Measurements from ENCODE around the gene C6orf132.
"Not testable (repeated sequence)": the region's sequence is repeated elsewhere in the genome, so short reads cannot be mapped to it uniquely, and the experiment has no call there.

Gene C6orf132

DNA sequence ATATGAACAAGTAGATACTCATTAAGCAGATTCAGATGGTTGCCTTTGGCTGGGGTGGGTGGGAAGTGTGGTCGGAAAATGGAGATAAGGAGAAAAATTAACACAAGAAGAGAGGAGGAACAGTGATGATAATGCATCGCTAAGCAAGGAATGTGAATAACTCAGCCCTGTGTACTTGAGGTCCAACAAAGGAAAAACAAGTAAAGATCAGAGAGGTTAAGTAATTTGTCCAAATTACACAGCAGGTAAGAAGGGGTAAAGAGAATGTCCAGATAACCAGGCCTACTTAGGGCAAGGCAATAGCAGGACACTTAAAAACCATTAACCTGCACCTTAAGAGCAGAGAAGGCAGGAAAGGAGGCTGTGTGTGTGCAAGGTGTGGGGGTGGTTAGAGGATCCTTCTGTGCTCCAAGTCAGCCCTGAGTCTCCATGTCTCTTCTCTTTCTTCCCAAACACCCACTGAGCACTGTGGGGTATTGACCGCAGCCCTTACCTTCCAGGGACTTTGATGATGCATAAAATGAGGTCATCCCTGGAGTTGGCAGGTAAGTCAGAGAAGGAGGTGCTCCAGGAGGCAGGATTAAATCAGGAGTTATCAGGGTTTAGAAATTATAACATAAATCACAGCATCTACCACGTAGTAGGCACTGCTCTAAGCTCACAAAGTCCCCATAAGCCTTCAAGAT, 10.3 kb upstream of the C6orf132 start:
- H3K36me3 Mint-ChIP-seq, CTCF ChIA-PET, DNase-seq: not testable (repeated sequence)

DNA sequence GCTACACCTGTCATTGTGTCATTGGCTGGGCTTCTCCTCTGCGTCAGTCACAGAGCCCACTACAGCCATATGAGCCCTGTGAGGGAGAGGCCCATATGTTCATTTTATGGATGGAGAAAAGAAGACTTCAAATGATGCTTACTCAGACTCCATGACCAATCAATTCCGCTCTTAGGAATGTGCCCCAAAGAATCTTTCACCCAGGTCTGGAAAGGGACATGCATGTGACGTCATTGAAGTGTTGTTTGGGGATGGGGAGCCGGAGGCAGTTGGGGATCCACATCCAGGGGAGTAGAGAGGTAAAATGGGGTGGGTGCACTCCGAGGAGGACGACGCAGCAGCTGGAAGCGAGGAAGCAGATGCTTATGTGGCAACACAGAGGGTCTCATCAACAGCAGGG, 9.6 kb upstream of the C6orf132 start:
- Mint-ChIP-seq H3K9me3 (no peaks in the 10 kb centered on the region), H3K27me3 (peaks cover 43% of the 10 kb centered on the region), H3K4me1 (no peaks in the 10 kb centered on the region), H3K27ac (no peak overlapping the region), H3K36me3 (no peaks in the 10 kb centered on the region), H3K4me3 (no peak overlapping the region)
- CTCF ChIA-PET: interaction anchor here (1.4 kb wide), 1 partner anchor 48 kb away, joined by 3 read pairs; no protein-coding TSS in a partner anchor
- no peak for DNase-seq

More for the DNA sequence above, 10.3 kb upstream of the C6orf132 start:
- not testable (repeated sequence) for H3K27ac Mint-ChIP-seq, H3K4me3 Mint-ChIP-seq, H3K4me1 Mint-ChIP-seq, H3K9me3 Mint-ChIP-seq
- H3K27me3 Mint-ChIP-seq: peaks cover 45% of the 10 kb centered on the region

DNA sequence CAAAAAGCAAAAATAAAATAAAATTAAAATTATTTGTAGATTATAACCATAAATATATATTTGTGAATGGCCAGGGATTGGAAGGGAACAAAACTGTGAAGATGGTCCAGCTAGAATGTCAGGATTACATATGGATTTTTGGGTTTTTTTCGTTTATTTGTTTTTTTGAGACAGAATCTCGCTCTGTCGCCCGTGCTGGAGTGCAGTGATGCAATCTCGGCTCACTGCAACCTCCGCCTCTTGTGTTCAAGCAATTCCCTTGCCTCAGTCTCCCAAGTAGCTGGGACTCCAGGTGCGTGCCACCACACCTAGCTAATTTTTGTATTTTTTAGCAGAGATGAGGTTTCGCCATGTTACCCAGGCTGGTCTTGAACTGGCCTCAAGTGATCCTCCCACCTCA, 7.8 kb upstream of the C6orf132 start:
- Mint-ChIP-seq H3K9me3 (no peaks in the 10 kb centered on the region), H3K36me3 (no peaks in the 10 kb centered on the region), H3K4me3 (no peak overlapping the region), H3K4me1 (no peaks in the 10 kb centered on the region), H3K27ac (no peak overlapping the region), H3K27me3 (peaks cover 41% of the 10 kb centered on the region)
- no peak for DNase-seq
- CTCF ChIA-PET: no interaction called here

DNA sequence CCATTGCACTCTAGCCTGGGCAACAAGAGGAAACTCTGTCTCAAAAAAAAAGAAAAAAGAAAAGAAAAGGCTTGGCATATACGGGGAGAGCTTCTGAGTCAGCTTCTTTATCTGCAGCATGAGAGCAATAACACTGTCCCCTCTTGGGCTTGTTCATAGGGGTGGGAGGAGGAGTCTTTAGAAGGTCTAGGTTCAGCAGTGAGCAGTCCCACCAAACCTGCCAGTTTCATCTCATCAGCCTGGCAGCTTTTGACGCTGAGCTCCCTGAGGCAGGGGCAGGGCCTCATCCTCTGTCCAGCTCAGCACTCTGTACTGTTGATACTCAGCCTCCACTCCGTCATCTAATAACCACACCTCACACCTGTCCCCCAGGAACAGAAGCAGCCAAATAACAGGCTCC, 5.6 kb upstream of the C6orf132 start:
- no peak for DNase-seq
- Mint-ChIP-seq H3K36me3 (no peaks in the 10 kb centered on the region), H3K4me3 (no peak overlapping the region), H3K27me3 (peaks cover 44% of the 10 kb centered on the region), H3K9me3 (no peaks in the 10 kb centered on the region), H3K4me1 (no peaks in the 10 kb centered on the region), H3K27ac (no peak overlapping the region)
- CTCF ChIA-PET: no interaction called here

DNA sequence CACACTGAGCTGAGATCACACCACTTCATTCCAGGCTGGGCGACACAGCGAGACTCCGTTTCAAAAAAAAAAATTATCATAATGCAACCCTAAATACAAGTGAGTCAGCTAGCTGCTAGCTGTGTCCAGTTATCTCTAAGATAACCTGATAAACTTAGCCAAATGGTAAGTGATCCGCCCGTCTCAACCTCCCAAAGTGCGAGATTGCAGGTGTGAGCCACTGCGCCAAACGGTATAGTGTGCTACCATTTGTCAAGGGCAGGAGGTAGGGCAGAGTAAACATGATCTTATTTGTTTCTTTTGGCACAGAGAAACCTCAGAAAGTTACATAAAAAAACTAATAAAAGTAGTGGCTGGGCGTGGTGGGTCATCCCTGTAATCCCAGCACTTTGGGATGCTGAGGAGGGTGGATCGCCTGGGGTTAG, 4.7 kb upstream of the C6orf132 start:
- DNase-seq: no peak
- peaks cover 52% of the 10 kb centered on the region for H3K27me3 Mint-ChIP-seq
- no peaks in the 10 kb centered on the region for H3K9me3 Mint-ChIP-seq
- peaks cover 4% of the 10 kb centered on the region for H3K4me1 Mint-ChIP-seq
- H3K27ac Mint-ChIP-seq: no peak overlapping the region
- H3K36me3 Mint-ChIP-seq: no peaks in the 10 kb centered on the region
- CTCF ChIA-PET: no interaction called here
- no peak overlapping the region for H3K4me3 Mint-ChIP-seq

DNA sequence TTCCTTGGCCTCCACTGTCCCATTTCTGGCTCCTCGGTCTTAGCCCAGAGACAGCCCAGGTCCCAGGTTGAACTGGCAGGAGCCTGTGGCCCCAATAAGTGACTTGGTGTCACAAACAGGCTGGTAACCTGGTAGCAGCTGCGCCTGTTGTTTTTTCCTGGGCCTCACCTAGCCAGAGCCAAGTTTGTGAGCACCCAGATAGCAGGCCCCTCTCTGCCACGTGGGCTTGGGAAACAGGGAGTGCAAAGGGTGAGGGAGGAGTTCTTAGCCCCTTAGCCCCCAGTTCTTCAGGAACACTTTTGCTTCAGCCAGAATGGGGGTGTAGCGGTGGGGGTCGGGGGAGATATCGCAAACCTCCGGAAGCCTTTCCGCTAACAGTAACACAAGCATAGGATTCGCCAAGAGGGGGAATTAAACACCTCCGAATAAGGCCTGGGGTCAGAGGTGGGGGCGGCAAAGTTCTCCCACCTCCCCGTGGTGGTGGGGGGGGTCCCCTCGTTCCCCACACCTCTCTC, 760 bp downstream of the C6orf132 start:
- CTCF ChIA-PET: no interaction called here
- no peak for DNase-seq

DNA sequence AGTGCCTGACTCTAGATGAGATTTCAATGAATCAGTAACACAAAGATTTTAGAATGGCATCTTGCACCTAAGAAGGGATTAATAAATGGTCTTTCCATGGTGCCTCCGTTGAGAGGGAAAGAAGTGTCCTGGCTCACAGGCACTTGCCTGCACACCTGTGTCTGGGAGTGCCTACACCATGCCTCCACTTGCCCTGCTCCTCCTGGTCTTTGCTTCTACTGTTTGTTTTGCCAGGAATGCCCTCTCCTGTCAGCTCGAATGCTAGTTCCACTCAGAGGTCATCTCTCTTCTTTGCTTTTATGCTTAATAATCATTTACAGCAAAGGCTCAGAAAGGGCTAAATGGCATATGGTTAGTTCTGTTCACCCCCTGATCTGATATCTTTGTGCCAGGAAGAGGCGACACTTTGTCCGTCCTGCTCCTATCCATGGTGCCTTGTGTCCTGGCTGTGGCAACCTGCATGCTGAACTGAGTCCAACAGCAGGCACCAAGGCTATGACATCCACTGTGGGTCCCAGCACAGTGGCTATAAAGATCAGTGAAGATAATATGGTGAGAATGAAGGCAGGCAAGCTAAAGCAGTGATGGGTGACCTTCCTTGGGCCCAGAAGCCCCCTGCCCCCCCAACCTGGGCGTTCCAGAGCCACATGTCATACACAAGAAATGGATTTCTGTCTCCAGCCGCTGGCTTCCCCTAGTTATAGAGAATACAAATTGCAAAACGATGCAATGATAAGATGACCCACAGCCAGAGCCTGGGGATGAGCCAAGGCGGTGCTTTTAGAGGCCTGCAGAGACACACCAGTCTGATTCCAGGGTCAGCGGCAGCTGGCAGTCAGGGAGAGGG, 1.4 kb downstream of the C6orf132 start:
- Mint-ChIP-seq H3K4me3 (no peak overlapping the region), H3K9me3 (no peaks in the 10 kb centered on the region), H3K36me3 (no peaks in the 10 kb centered on the region), H3K27me3 (peaks cover 64% of the 10 kb centered on the region), H3K27ac (no peak overlapping the region), H3K4me1 (peaks cover 7% of the 10 kb centered on the region)
- CTCF ChIA-PET: no interaction called here
- no peak for DNase-seq

More for the DNA sequence above, 760 bp downstream of the C6orf132 start:
- no peak overlapping the region for H3K4me3 Mint-ChIP-seq
- H3K9me3 Mint-ChIP-seq: no peaks in the 10 kb centered on the region
- H3K27me3 Mint-ChIP-seq: peaks cover 62% of the 10 kb centered on the region
- H3K27ac Mint-ChIP-seq: no peak overlapping the region
- peaks cover 4% of the 10 kb centered on the region for H3K4me1 Mint-ChIP-seq
- no peaks in the 10 kb centered on the region for H3K36me3 Mint-ChIP-seq

DNA sequence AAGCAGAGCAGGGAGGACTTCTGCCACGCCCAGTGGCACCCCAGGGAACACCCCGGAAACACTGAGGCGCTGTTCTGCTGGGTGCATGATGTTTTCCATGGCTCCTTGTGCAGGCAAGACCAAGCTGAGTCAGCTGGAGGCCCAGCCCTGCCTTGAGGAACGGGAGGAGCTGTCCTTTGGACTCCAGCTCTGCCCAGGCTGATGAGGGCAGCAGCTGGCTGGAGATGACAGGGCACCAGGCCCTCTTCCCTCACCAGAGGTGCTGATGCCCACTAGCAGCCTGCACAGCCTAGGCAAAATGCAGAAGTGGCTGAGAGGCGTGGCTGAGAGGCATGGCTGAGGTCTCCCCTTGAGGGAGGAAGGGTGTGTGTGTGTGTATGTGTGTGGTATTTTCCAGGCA, 2.4 kb downstream of the C6orf132 start:
- no peaks in the 10 kb centered on the region for H3K9me3 Mint-ChIP-seq
- H3K27ac Mint-ChIP-seq: no peak overlapping the region
- CTCF ChIA-PET: no interaction called here
- peaks cover 7% of the 10 kb centered on the region for H3K4me1 Mint-ChIP-seq
- H3K36me3 Mint-ChIP-seq: no peaks in the 10 kb centered on the region
- H3K27me3 Mint-ChIP-seq: peaks cover 62% of the 10 kb centered on the region
- DNase-seq: no peak
- no peak overlapping the region for H3K4me3 Mint-ChIP-seq

DNA sequence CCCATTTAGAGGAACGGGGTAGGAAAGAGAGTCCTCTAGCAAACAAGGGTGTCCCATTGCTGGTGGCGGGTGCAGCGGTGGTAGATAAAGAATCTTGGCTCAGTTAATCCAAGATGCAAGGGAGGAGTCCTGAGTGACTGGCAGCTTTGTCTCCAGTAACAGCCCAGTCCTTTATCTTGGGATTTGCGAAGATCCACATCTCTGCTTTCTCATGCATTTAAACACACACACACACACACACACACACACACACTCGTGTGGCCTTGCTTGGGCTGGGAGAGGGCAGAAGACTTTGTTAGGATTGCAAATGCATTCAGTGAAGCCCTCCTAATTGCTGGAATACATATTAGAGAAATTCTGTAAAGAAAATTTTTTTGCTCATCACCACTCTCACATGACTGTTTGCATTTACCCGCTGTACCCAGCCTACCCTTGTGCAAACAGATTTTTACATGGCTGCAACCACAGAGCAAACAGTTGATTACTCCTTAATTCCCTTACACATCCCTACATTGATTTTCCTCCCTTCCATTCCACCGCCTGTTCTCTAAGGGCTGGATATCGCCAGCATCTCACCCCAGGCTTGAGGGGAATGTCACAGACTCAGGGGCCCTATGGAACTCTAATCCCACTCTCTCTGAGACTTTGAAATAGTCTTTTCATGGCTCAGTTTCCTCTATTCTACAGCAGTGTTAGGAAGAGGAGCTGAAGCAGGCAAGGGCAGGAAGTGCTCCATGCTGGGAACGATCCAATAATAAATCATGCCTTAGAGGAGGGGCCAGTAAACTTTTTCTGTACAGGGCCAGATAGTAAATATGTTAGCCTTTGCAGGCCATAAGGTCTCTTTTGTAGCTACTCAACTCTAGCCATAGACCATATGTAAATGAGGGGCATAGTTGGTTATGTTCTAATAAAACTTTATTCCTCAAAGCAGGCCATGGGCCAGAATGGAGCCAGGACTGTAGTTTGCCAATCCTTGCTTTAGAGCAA, 3.5 kb downstream of the C6orf132 start:
- H3K36me3 Mint-ChIP-seq: no peaks in the 10 kb centered on the region
- DNase-seq: no peak
- H3K9me3 Mint-ChIP-seq: no peaks in the 10 kb centered on the region
- H3K27ac Mint-ChIP-seq: no peak overlapping the region
- CTCF ChIA-PET: interaction anchor here (0.7 kb wide), 1 partner anchor 34 kb away, joined by 4 read pairs; no protein-coding TSS in a partner anchor
- peaks cover 7% of the 10 kb centered on the region for H3K4me1 Mint-ChIP-seq
- H3K4me3 Mint-ChIP-seq: no peak overlapping the region
- peaks cover 59% of the 10 kb centered on the region for H3K27me3 Mint-ChIP-seq

DNA sequence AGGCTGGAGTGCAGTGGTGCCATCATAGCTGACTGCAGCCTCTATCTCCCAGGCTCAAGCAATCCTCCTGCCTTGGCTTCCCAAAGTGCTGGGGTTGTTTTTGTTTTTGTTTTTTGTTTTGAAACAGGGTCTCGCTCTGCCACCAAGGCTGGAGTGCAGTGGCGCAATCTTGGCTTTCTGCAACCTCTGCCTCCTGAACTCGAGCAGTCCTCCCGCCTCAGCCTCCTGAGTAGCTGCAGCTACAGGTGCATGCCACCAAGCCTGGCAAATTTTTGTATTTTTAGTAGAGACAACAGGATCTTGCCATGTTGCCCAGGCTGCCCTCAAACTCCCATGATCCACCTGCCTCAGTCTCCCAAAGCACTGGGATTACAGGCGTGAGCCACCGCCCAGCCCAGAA, 4.2 kb downstream of the C6orf132 start:
- no peak for DNase-seq
- Mint-ChIP-seq H3K9me3 (no peaks in the 10 kb centered on the region), H3K4me3 (no peak overlapping the region), H3K4me1 (peaks cover 7% of the 10 kb centered on the region), H3K27ac (no peak overlapping the region), H3K36me3 (no peaks in the 10 kb centered on the region), H3K27me3 (peaks cover 53% of the 10 kb centered on the region)
- CTCF ChIA-PET: interaction anchor here (1.5 kb wide), 1 partner anchor 34 kb away, joined by 6 read pairs; no protein-coding TSS in a partner anchor

DNA sequence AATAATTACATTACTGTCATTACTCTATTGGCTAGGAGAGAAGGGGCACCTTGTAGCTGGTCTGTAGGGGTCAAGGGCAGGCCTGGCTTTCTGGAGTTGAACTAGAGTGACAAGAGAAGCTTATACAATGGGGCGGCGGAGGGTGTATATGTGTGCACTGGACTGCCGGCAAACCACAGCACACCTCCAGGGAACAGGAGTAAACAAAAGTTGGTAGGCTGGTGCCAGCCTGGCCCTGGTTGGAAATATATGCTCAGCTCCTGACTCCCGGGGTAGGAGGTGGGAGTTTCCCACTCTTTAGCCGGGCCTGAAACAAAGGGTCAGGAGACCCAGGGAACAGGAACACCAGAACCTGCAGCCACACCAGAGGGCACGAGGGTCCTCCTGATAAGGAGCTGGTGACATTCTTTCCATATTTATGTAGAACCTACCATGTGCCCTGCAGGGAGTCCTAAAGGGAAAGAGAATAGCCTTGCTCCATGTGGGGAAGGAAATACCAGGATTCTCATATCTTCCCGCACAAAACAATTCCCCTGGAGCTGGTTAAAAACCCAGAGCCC, 5.1 kb downstream of the C6orf132 start:
- peaks cover 3% of the 10 kb centered on the region for H3K4me1 Mint-ChIP-seq
- no peak for DNase-seq
- H3K36me3 Mint-ChIP-seq: no peaks in the 10 kb centered on the region
- peaks cover 51% of the 10 kb centered on the region for H3K27me3 Mint-ChIP-seq
- no peaks in the 10 kb centered on the region for H3K9me3 Mint-ChIP-seq
- no peak overlapping the region for H3K27ac Mint-ChIP-seq
- H3K4me3 Mint-ChIP-seq: no peak overlapping the region
- CTCF ChIA-PET: interaction anchor here (1.1 to 1.5 kb wide), 2 partner anchors 10 to 33 kb away, joined by 6 read pairs; no protein-coding TSS in a partner anchor

DNA sequence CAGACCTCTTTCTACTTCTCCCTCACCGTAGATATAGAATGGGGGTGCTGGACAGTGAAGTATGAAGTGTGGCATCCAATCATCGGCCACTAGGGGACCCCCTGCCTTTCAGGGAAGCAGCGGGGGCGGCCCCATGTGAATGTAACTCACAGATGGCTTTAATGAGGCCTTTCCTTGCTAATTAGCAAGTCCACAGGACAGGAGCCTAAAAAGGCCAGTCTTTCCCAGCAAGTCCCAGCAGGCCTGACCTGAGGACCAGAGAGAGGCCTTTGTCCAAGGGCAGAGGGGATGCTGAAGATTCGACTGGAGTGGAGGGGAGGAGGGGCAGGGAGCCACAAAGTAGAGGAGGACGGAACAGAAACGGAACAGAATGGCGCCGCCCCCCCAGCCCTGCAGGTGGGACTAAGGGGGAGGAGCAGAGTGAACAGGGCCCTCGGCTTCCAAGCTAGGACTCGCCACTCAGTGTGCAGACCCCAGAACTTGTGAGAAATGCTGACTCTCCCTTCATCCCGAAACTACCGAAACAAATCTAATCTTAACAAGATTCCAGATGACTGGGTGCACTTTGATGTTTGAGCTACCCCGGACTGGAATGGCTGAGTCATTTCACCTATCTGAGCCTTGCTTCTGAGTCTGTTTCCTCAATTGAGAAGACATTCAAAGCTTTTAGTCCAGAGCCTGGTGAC, 5.8 kb downstream of the C6orf132 start:
- H3K4me3 Mint-ChIP-seq: no peak overlapping the region
- no peak overlapping the region for H3K27ac Mint-ChIP-seq
- CTCF ChIA-PET: interaction anchor here (1.1 to 1.5 kb wide), 2 partner anchors 9 to 32 kb away, joined by 6 read pairs; no protein-coding TSS in a partner anchor
- no peak for DNase-seq
- peaks cover 45% of the 10 kb centered on the region for H3K27me3 Mint-ChIP-seq
- H3K4me1 Mint-ChIP-seq: peaks cover 3% of the 10 kb centered on the region
- H3K36me3 Mint-ChIP-seq: no peaks in the 10 kb centered on the region
- no peaks in the 10 kb centered on the region for H3K9me3 Mint-ChIP-seq

DNA sequence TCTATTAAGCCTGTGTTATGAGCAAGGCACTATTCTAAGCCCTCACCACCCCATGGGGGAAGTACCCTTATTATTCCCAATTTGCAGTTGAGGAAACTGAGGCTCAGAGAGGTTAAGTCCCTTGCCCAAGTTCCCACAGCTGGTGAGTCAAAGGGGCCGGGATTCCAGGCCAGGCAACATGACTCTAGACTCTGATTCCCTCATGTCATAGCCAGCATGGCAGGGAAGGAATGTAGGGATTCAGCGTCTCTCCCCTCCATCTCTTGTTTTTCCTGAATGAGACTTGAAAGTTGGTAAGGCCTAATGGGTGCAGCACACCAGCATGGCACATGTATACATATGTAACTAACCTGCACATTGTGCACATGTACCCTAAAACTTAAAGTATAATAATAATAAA, 6.7 kb downstream of the C6orf132 start:
- H3K9me3 Mint-ChIP-seq: no peaks in the 10 kb centered on the region
- no peak overlapping the region for H3K27ac Mint-ChIP-seq
- H3K27me3 Mint-ChIP-seq: peaks cover 35% of the 10 kb centered on the region
- H3K4me1 Mint-ChIP-seq: peaks cover 3% of the 10 kb centered on the region
- CTCF ChIA-PET: no interaction called here
- no peak for DNase-seq
- no peaks in the 10 kb centered on the region for H3K36me3 Mint-ChIP-seq
- no peak overlapping the region for H3K4me3 Mint-ChIP-seq
